K562 (cell line): ENCODE data around the gene DAPK2. TPM values are rescaled to one million over a fixed set of nuclear protein-coding genes. Genes with fewer than 3 reads are reported as not detected.

ENCODE experiments used
- ATAC-seq: fragments of 200-7000 bp; cut with Tn5 transposase; 3 replicates; pipeline ENCODE4 v1.9.1; 2020; ENCODE audit warnings: moderate library complexity
- BruUV-seq: library from RNA; stranded (reverse); fragments of 400-500 nt; replicated peaks from 2 replicates; lab custom pipeline; 2021; lab: Mats Ljungman, UMichigan
- CTCF ChIA-PET: fragments of 300-600 bp; formaldehyde crosslinking; extraction: SDS; loops from one replicate; lab custom pipeline; 2021; ENCODE audit warnings: low intra/inter-chr PET ratio; lab: Yijun Ruan, JAX
- POLR2A ChIA-PET: fragments of 300-600, 350-650 bp; sonication (Branson Sonifier 250); formaldehyde crosslinking; extraction: SDS; loops from one replicate; lab custom pipeline; 2021; ENCODE audit warnings: antibody characterized with exemption, inconsistent platforms; lab: Yijun Ruan, JAX
- DNase-seq, 4 experiments: peaks; one replicate each; pipeline versions ENCODE4 v3.0.0 to v3.0.0-alpha.2; 2011 to 2018; ENCODE audit warnings: low spot score in 3 of 4, mixed read lengths in 3 of 4; ENCODE audit errors: extremely low read depth in 1 of 4
- FAIRE-seq: peaks from 2 replicates; lab custom pipeline; 2011; peaks lifted over from hg19 to GRCh38; lab: Jason Lieb, UNC
- H2AFZ ChIP-seq: 2 replicates; pipeline ENCODE4 v1.6.0; 2011; ENCODE audit warnings: low read depth, low read length, control low read depth, inconsistent platforms
- H3K27ac ChIP-seq: fragments of 200-600 bp; 3 replicates; pipeline ENCODE4 v1.8.0; 2011; ENCODE audit warnings: low read depth, mild to moderate bottlenecking, control low read depth, inconsistent platforms, low read length, moderate library complexity, mixed read lengths; ENCODE audit errors: extremely low read depth
- H3K27me3 ChIP-seq, 2 experiments: fragments of 300-600 bp in 1 of 2; 2 replicates in 1 of 2; 3 replicates in 1 of 2; pipeline versions ENCODE4 v1.6.0 to v1.8.0; 2011; ENCODE audit warnings: inconsistent platforms in 2 of 2, low read length in 2 of 2, mild to moderate bottlenecking in 1 of 2, mixed read lengths in 1 of 2, moderate library complexity in 1 of 2; ENCODE audit not compliant: control insufficient read depth in 2 of 2, insufficient read depth in 2 of 2
- H3K36me3 ChIP-seq: fragments of 300-600 bp; 3 replicates; pipeline ENCODE4 v1.8.0; 2011; ENCODE audit warnings: mild to moderate bottlenecking, low read length, inconsistent platforms; ENCODE audit not compliant: control insufficient read depth, insufficient read depth
- H3K4me1 ChIP-seq, 2 experiments: fragments of 200-600 bp in 1 of 2; replicated peaks in 1 of 2; 2 replicates in 1 of 2; 3 replicates in 1 of 2; pipeline versions ENCODE4 v1.5.1 to v1.8.0; 2011; ENCODE audit warnings: inconsistent platforms in 2 of 2, low read length in 2 of 2, mild to moderate bottlenecking in 1 of 2, mixed read lengths in 1 of 2, moderate library complexity in 1 of 2; ENCODE audit not compliant: control insufficient read depth in 2 of 2, insufficient read depth in 2 of 2
- H3K4me2 ChIP-seq: 2 replicates; pipeline ENCODE4 v1.6.1; 2011; ENCODE audit warnings: low read length, control low read depth, inconsistent platforms, mixed read lengths; ENCODE audit not compliant: insufficient read depth
- H3K4me3 ChIP-seq: fragments of 200-600 bp; sonication (generic), shearing (Covaris generic); 2 replicates; pipeline ENCODE4 v1.5.1; 2016; ENCODE audit warnings: control low read depth, inconsistent platforms
- H3K79me2 ChIP-seq: fragments of 200-600 bp; 3 replicates; pipeline ENCODE4 v1.8.0; 2011; ENCODE audit warnings: low read length, inconsistent platforms; ENCODE audit not compliant: control insufficient read depth, insufficient read depth
- H3K9ac ChIP-seq, 2 experiments: 2 replicates each; pipeline versions ENCODE4 v1.6.0 to v1.6.1; 2011; ENCODE audit warnings: low read depth in 2 of 2, low read length in 2 of 2, control low read depth in 1 of 2, inconsistent platforms in 1 of 2, mild to moderate bottlenecking in 1 of 2, mixed read lengths in 1 of 2; ENCODE audit not compliant: insufficient read depth in 1 of 2
- H3K9me1 ChIP-seq: one replicate; pipeline ENCODE4 v1.6.0; 2011; ENCODE audit warnings: inconsistent platforms, mild to moderate bottlenecking, low read length, moderate library complexity; ENCODE audit not compliant: control insufficient read depth, insufficient read depth
- H3K9me3 ChIP-seq: replicated peaks from 2 replicates; pipeline ENCODE4 v1.5.1; 2011; ENCODE audit warnings: low read depth, low read length, inconsistent platforms; ENCODE audit not compliant: control insufficient read depth, insufficient read depth
- H4K20me1 ChIP-seq: replicated peaks from 2 replicates; pipeline ENCODE4 v1.6.1; 2011; ENCODE audit warnings: low read length, inconsistent platforms, mixed read lengths; ENCODE audit not compliant: control insufficient read depth, insufficient read depth
- SMAD3 ChIP-seq: fragments of 450-650 bp; formaldehyde crosslinking; conservative IDR thresholded peaks from 2 replicates; pipeline ENCODE4 v1.4.0; 2020; ENCODE audit warnings: mild to moderate bottlenecking
- ZNF184 ChIP-seq: sonication (generic); formaldehyde crosslinking; IDR thresholded peaks from 2 replicates; pipeline ENCODE4 v1.5.0; 2020; ENCODE audit warnings: missing genetic modification reagents
- ZNF778 ChIP-seq: fragments of 450-650 bp; formaldehyde crosslinking; IDR thresholded peaks from 2 replicates; pipeline ENCODE4 v1.4.0; 2020; ENCODE audit warnings: mild to moderate bottlenecking, moderate library complexity
- WGBS: fragments of 100-300 bp; shearing (Covaris generic); methylation state at CpG from one replicate; pipeline ENCODE4 v1.1.6; 2016; ENCODE audit warnings: low coverage, mixed read lengths; ENCODE audit not compliant: insufficient coverage; ENCODE audit errors: missing lambda C conversion rate; 5-methylcytosine and 5-hydroxymethylcytosine counted together
- in situ Hi-C: fragments of 300-500 bp; cut with MboI; formaldehyde crosslinking; loops from 4 replicates; pipeline ENCODE4 v1.15.0; 2018; ENCODE audit warnings: inconsistent platforms, mixed read lengths
- intact Hi-C: fragments of 100-400 bp; cut with micrococcal nuclease; formaldehyde crosslinking; loops from 2 replicates; pipeline ENCODE4 v1.14.2; 2022
- polyA plus RNA-seq, 8 experiments: library from polyadenylated mRNA; depleted of rRNA in 4 of 8; stranded (reverse) in 5 of 8; unstranded in 3 of 8; fragments of >200 nt; fragmentation: Nextera tagmentation in 2 of 8; fragmentation: Illumina TruSeq in 1 of 8; extraction: Ambion mirVana in 2 of 8; extraction: Trizol in 1 of 8; gene quantifications; 2 replicates each; pipeline versions ENCODE4 v1.2.1 to v1.2.3, GENCODE V29; 2011 to 2014; ENCODE audit warnings: inconsistent platforms in 1 of 8, missing spikeins in 1 of 8
- total RNA-seq, 7 experiments: library from RNA; depleted of rRNA in 6 of 7; stranded (reverse); fragments of >200 nt in 6 of 7; fragmentation: Illumina TruSeq in 2 of 7; extraction: Trizol in 2 of 7; gene quantifications; 2 replicates each; pipeline versions ENCODE4 v1.2.1 to v1.2.3, GENCODE V29; 2011 to 2021; ENCODE audit warnings: low replicate concordance in 1 of 7
- TF ChIP-seq, protein P1 (sequence below): fragments of 450-650 bp; IDR thresholded peaks from 2 replicates; pipeline ENCODE4 v1.6.1; 2018; ENCODE audit not compliant: partially characterized antibody

Gene DAPK2
- total and polyA plus RNA-seq, 9 of the 15 experiments (the other 6 are each of a cell fraction or from before 2014, with no cell fraction given) = 0.14 to 5.2 (median 2.2) TPM

DNA sequence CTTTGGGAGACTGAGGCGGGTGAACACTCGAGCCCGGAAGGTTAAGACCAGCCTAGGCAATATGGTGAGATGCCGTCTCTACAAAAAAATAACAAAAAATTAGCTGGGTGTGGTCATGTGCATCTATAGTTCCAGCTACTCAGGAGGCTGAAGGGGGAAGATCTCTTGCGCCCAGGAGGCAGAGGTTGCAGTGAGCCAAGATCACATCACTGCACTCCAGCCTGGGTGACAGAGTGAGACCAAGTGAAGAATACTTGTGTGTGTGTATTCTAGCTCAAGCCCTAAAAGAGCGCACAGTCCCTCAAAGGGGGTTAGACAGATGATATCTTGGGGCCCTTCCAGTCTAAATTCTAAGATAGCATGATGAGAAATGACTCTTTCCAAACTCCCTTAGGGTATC, 23.7 kb downstream of the DAPK2 start:
- CTCF ChIA-PET = no interaction called here
- Histone ChIP-seq H3K27ac (no peak overlapping the region), H2AFZ (no peak overlapping the region), H3K79me2 (no peaks in the 10 kb centered on the region), H3K9ac (no peak overlapping the region), H3K4me1 (peaks cover 3 to 9% of the 10 kb centered on the region in 2 experiments; a peak in 4 of 5 replicates), H3K9me1 (no peaks in the 10 kb centered on the region), H3K27me3 (no peaks in the 10 kb centered on the region), H3K9me3 (no peaks in the 10 kb centered on the region), H3K4me2 (no peak overlapping the region), H3K4me3 (no peak overlapping the region), H4K20me1 (no peaks in the 10 kb centered on the region), H3K36me3 (no peaks in the 10 kb centered on the region; the same call in 2 of the 3 replicates)
- intact Hi-C loops (no loop called here), in situ Hi-C loops (no loop called here)
- POLR2A ChIA-PET = interaction anchor here (0.5 to 0.9 kb wide), 3 partner anchors 17 to 365 kb away, joined by 3 read pairs; no protein-coding TSS in a partner anchor
- FAIRE-seq (no peak), DNase-seq (no peak), ATAC-seq (no peak)
- WGBS = 91% methylated on average over 6 of the region's 6 CpGs
- no TSS peak for BruUV-seq
- TF ChIP-seq, protein P1, sequence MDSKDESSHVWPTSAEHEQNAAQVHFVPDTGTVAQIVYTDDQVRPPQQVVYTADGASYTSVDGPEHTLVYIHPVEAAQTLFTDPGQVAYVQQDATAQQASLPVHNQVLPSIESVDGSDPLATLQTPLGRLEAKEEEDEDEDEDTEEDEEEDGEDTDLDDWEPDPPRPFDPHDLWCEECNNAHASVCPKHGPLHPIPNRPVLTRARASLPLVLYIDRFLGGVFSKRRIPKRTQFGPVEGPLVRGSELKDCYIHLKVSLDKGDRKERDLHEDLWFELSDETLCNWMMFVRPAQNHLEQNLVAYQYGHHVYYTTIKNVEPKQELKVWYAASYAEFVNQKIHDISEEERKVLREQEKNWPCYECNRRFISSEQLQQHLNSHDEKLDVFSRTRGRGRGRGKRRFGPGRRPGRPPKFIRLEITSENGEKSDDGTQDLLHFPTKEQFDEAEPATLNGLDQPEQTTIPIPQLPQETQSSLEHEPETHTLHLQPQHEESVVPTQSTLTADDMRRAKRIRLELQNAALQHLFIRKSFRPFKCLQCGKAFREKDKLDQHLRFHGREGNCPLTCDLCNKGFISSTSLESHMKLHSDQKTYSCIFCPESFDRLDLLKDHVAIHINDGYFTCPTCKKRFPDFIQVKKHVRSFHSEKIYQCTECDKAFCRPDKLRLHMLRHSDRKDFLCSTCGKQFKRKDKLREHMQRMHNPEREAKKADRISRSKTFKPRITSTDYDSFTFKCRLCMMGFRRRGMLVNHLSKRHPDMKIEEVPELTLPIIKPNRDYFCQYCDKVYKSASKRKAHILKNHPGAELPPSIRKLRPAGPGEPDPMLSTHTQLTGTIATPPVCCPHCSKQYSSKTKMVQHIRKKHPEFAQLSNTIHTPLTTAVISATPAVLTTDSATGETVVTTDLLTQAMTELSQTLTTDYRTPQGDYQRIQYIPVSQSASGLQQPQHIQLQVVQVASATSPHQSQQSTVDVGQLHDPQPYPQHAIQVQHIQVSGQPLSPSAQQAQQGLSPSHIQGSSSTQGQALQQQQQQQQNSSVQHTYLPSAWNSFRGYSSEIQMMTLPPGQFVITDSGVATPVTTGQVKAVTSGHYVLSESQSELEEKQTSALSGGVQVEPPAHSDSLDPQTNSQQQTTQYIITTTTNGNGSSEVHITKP = no peak
- TF ChIP-seq ZNF778 = no peak
- TF ChIP-seq SMAD3 (CRISPR knock-in tag) = no peak
- TF ChIP-seq ZNF184 (CRISPR knock-in tag) = no peak
